ENCODE data around the gene MEI4.

GRCh38 chr6:77652739-77653138 is at the start of gene MEI4:
- TF ChIP-seq POLR2A (IDR thresholded peaks at IDR 0.05): no peak
- TF ChIP-seq CTCF (IDR thresholded peaks at IDR 0.05): no peak
